Stimulated activated CD4-positive, alpha-beta T cell treated with anti-CD3 and anti-CD28 coated beads, Interleukin-1b, Interleukin-23, amount 100 ng/mL, for 4 hours (primary cell): Measurements from ENCODE around the gene DDX41.

Source experiments
- DNase-seq, 2 donors: peaks; one replicate each; pipeline ENCODE4 v3.0.0-alpha.2; 2020; ENCODE audit warnings: low read depth in 2 of 2

Gene DDX41

DNA sequence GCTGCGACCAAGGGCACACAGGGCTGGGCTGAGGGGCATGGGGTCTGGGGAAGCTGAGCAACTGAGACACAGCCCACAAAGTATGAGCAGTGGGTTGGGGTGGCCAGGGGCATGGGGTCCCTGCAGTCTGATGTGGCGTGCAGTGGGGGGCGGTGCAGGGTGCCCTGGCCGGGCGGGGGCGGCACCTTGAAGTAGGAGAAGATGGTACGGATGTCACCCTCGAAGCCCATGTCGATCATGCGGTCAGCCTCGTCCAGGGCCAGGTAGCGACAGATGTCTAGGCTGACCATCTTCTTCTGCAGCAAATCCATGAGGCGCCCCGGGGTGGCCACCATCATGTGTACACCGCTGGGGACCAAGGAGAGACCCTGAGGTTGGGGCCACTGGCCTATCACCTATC lies 3.3 kb downstream of the DDX41 start:
- no peak for DNase-seq

DNA sequence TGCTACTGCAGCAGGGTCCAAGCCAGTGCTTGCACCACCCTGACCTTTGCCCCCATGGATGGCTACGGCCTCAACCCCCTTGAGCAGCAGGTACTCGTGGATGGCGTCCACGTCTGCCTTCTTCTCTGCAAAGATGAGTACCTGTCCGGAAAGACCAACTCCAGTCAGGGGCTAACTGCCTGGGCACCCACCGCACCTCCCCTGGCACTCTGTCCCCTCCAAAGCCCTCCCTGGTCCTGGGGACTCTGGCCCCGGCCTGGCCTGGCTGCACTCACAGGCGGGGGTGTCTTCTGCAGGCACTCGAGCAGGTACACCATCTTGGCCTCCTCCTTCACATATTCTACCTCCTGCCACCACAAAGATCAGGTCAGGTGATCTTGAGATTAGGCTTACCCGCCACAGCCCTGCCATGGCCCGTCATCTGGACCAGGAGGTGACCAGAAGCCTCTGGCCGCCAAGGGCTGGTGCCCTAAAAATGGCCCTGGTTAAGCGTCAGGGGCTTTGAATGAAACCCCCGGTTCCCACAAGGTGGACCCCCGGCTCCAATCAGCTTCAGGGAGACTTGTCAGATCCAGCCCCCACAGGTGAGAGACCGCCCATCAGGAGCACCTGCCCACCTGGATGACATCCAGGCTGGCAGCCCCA lies 3.9 kb downstream of the DDX41 start:
- no peak for DNase-seq

DNA sequence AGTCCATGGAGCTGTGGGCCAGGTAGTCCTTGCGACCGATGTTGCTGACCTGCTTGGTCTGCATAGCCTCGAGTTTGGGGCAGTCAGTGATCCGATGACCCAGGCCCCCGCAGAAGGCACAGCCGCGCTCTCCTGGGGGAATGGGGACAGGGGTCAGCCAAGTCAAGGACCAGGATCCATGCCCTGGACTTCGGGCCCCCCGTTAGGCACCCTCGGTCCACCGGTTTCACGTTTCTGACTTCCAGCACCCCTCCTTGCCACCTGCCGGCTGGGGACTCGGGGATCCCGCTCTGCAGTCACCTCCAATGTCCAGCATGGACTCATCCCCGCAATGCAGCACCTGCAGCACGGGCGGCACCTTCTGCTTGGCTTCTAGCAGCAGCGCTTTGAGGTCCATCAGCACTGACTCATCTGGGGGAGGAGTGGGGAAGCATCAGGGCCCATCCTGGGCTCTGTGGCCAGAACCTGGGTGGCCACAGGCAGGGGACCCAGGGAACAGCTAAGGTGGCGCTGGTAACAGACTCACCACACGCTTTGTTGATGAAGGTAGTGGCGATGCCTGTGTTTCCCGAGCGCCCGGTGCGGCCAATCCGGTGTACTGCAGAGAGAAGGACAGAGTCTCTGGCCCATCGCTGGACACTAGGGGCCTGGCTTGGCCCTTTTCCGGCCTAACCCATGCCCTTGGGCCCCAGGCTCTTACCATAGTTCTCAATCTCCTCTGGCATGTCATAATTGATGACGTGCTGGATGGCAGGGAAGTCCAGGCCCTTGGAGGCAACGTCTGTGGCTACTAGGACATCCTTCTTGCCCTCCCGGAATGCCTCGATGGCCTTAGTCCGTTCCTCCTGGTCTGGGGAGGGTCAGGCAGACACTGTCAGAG lies 4.7 kb downstream of the DDX41 start:
- DNase-seq: no peak

DNA sequence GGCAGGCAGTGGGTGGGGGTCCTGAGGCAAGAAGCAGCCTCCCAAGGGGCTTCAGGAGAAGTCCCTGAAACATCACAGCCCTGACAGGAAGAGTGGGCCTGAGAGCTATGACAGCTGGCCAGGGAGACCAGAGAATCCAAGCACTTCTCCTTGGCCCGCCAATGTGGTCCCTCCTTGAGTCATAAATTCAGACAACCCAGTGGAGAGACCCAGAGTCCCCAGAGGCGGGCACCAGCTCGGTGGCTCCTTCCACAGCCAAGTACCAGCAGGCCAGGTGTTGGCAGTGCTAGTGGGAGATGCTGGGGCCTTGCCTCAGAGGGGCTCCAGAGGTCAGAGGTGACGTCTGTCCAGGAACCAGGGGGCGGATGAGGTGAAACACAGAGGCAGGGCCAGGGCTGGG lies 5.6 kb downstream of the DDX41 start:
- DNase-seq: no peak

DNA sequence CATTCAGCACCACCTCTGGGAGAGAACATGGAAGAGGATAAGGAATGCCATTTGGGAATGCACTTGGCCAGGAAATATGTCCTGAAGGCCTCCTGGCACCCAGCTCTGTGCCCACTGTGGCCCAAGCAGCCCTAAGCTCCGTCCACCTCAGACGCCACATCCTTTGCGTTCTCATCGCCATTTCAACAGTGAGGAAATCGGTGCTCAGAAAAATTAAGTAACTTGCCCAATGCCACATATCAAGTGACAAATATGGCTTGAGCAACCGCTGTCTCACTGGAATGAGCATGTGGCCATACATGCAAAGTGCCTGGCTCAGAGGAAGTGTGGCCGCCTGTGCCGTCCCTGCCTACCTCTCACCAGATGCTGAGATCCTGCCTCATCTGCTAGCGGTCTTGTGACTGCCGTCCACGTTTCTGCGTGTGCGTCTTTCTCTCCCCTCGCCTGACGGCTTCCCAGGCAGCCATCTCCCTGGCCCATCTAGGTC lies 6.2 kb downstream of the DDX41 start:
- DNase-seq: no peak

DNA sequence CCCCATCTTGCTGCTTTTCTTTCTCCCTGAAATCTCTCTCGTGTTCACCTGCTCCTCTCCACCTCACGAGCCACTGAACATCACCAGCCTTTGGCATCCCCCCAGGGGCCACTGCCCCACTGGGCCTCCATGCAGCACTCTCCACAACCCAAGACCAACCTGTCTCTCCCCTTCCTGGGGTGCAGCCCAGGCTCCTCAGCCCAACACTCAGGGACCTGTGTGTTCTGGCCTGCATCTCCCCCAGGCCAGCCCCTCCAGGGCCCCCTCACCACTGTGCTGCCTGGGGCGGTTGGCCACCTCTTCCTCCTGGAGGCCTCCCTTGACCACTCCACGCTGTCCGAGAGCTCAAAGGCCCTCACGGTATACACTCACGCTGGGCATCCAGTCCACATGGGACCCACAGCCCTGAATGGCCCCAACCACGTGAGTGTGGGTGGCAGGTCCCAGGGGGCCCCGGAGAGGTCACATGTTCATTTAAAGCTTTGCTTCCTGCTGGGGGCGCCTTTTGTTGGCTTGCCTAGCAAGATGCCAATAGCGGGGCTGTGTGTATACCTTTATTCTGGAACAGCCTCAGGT lies 6.7 kb downstream of the DDX41 start:
- DNase-seq: no peak

DNA sequence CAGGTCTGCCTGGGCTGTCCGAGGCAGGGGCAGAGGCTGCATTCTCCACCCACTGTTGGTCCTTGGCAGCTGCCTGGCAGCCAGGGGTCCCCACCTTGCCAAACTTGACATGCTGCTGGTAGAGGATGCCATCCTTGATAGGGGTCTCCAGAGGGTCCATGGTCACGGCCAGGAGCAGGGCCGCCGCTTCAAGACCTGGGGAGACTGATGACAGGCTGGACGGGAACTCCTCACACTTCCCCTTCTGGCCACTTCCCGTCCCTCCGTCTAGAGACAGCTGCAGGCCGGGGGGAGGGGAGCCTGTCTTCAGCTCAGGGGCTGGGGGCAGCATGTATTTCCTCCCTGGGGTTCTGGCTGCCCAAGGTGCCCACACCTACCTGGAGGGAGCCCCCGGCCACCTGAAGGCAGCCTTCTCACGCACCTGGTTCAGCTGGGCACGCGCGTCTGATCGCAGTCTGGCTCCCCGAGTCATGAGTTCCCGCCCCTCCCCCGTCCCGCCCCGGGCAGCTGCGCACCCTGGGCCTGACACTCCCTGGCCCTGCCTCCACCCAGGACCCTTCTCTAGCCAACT lies 7.3 kb downstream of the DDX41 start, which contains the start of gene DOK3:
TSS of gene DOK3 (minus strand) at position 446 of the 571 bp plus-strand sequence. CDS start at position 160, 286 bp downstream.
- DNase-seq: no peak

DNA sequence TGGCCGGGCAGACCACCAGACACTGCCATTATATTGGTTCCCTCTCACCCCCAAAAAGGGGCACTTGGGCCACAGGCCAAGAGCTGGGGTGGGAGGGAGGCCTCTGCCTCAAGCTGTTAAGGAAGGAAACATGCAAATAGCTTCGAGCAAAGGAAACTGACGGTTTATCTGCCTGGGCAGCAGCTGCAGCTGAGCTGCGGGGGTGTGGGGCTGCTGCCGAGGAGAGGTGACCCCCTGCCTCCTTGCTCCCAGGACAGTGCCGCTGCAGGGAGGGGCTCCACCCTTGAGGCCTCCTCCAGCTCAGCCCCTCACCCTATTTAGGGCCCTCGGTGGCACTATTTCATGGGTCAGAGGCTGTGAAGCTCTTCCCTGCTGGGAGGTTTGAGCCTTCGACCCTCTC lies 7.9 kb downstream of the DDX41 start:
- DNase-seq: no peak

DNA sequence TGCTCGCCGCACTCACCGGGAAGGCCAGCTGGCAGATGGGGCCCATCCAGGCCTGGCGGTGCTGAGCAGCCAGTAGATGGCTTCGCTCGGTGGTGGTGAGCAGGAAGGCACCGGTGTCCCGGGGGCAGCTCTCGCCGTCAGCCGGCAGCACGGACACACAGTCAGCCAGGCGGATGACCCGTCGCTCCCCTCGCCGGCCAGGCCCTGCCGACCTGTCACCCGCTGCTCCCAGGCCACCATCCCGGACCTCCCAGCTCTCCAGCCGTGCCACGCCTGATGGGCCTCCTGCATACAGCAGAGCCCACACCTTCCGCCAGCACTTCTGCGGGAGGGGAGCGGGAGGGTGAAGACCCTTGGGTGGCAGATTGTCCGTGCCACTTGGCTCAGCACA lies 8.5 kb downstream of the DDX41 start:
- DNase-seq: no peak

DNA sequence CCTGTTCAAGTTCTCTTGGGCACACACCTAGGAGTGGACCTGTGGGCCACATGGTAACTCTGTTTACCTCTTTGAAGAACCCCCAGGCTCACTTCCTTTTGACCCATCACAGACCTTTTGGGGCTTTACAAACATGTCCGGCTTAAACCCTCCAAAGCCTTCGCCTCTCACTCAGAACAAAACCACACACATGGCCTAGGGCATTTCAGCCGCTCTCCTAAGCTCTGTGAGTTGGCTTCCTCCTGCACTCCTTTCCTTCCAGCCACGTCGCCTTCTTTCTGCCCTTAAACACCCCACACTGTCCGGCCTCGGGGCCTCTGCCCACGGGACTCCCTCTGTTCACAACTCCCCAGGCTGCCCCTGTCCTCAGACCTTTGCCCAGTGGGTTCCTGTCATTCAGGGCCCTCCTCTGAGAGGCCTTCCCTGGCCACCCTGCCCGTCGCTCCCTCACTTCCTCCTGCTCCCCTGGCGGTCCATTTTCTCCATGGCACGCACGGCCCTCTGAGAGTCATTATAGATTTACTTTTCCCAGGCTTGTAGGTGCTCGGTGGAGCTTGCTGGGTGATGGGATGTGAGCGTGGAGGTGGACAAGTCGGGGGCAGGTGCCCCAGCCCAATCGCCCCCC lies 9.1 kb downstream of the DDX41 start:
- DNase-seq: no peak

DNA sequence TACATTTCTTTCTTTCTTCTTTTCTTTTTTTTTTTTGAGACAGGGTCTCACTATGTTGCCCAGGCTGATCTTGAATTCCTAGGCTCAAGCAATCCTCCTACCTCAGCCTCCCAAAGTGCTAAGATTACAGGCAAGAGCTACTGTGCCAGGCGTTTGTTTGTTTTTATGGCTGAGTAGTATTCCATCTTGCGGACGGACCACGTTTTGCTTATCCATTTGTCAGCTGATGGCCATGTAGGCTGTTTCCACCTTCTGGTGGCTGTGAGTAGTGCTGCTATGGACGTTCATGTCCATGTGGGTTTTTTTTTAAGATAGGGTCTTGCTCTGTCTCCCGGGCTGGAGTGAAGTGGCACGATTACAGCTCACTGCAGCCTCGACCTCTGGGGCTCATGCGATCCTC lies 9.6 kb downstream of the DDX41 start:
- no peak for DNase-seq

DNA sequence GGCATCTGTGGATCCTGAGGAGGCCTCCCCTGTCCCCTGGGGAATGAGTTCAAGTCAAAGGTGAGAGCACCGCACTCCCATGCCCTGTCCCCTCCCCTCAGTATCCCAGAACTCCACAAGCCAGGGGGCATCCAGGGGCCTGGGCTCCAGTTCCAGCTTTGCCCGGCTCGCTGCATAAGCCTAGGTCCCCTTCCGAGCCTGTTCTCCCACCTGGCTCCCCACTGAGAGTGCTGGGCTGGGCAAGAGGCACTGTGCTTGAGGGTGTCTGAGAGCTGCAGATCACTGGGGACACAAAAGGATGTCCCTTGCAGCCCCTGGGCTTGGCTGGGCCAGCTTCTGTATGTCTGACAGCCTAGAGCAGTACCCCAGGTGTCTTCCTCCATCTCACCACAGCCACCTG lies 11.7 kb downstream of the DDX41 start:
- no peak for DNase-seq

DNA sequence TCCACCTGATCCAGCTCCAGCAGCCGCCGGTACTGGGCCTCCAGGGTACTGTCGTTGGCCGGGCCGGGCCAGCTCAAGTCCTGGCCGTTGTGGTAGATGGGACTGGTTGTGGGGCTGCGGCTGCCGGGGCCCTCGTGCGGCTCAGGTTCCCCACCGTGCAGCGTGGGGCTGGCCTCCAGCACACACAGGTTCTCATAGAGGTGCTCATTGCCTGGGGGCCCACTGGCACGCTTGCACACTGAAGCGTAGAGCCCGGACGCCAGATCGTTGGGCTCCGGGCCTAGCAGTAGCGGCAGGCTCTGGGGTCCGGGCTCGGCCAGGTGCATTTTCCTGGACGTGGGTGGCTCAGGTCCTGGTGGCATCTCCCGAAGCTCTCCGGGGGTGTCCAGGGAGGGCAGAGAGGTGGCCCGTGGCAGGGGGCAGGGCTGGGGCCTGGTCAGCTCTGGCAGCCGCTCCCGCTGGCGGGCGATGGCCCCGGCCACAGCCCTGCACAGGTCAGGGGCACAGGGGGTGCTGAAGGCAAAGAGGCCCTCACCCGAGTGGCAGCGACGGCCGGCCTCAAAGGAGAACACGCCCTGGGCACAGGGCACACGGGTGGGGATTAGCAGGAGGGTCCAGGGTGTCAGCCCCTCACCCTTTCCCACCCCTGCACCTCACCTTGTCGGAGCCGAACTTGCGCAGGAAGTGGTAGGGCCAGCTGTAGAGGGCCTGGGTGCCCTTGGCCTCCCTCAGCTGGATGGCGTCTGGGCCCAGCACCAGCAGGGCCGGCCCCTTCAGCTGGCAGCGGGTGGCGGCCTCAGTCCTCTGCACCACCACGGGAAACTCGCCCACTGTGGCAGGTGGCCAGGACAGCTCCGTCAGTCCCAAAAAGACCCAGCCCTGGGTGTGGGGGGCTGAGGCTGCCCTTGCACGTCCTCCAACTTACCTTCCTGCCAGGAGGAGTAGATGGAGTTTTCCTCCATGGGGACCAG lies 12.4 kb downstream of the DDX41 start:
- DNase-seq: no peak

DNA sequence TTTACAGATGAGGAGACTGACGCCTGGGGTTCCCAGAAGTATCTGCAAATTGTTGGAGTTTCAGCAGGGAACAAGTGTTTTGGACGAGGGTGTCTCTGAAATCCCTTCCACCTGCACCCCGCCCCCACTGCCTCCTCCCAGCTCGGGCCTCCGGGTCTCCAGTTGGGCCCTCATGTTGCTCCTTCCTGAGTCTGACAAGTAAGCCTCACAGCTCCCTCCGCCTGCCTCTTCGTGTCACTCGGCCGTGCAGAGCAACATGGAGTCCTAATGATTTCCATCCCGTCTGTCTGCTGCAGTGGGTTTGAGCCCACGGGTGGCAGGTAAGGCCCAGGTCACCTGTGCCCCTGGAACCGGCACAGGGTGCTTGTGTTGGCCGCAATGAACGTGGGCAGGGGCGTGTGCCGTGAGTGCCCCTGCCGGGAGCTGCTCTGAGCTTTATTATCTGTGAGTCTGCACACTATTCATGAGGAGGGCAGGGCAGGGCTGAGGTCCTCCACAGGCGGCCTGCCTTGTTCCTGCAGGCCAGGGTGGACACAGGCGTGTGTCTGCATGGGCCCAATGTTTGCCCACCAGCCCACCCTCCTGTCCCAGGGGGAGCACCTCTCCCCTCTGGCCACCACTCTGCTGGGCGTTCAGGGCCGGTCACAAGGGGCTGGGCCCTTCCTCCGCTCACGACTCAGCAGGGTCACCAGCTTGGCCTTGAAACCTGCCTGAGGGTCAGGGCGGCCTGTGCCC lies 13.2 kb downstream of the DDX41 start:
- no peak for DNase-seq

DNA sequence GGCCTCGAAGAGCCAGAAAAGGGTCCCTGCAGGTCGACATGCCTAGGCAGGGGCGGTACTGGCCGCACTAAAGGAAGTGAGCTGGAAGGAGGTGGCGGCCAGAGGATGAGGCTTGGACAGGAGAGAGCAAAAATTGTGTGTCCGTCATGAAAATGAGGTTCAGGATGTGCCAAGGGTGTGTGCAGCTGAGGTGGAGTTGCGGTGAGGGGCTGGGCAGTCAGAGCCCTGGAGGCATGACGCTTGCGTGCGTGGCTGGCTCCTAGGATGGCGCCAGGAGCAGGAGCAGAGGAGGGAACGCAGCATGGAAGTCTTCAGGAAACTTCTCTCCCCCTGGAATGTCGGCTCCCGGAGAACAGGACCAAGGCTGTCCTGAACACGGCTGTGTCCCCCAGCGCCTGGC lies 13.9 kb downstream of the DDX41 start:
- no peak for DNase-seq

DNA sequence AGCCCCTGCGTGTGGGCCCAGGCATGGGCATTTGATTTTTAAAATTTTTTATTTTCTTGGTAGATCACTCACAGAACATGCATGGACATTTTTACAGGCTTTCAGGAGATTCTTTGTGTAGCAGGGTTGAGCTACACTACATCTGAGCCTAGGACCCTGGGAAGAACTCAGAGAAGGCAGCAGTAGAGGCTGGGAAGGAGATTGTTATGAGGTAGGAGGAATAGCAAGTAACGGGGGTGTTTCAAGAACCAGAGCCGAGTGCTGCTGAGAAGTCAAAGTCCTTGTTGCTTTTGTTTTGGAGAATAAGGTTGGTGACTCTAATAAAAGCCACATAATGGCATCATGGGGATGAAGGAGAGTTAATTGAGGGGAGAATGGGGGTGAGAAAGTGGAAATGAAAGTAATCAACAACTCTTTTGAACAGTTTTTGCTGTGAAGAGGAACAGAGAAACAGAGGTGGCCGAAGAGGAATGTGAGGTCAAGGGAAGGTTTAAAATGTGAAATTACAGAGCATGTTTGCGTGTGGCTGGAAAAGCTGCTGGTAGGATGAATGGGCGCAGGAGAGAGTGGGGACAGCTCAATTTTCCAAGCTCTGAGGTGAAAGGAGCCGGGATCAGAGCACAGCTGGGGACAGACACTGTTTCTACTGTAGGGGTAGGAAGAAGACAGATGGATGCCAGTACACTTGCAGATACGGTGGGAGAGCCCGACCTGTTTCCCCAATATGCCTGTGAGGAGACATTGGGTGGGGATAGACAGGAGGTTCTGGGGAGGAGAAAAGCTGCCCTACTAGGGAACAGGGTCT lies 14.7 kb downstream of the DDX41 start:
- DNase-seq: no peak

DNA sequence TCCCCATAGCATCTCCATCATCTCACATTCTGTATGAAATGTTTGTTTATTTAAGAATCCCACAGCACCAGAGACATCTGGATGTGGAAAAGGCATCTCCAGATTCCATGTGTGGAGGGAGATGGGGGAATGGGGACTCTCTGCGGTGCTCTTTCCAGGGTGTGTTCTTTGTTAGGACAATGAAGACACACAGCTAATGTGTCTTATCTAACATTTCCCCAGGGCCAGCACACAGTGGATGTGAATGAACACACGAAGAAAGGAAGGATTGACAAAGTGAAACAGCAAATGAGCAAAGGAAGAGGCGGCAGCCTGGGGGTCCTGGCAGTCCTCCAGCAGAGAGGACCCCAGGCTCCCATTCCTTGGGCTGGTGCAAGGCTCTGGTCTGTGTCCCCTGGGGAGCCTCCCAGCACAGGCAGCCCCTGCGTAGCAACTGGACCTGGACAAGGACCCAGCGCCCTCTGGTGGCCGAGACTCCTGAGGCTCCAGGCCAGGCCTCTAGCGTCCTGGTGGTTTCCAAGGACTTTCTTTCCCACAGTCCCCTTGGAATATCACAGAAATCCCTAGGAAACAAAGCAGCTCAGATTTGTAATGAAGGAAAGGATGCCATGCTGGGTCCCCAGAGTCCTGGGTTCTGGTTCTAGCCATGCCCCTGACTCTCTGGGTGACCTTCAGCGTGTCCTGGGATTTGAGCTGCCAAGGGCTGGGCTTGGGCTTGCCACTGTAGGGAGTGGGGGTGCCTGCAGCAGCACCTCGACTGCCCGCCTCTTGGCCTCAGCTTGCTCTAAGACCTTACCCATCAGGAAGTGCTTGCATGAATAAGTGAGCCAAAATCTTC lies 15.9 kb downstream of the DDX41 start:
- DNase-seq: peak; percentile 83 to 89

DNA sequence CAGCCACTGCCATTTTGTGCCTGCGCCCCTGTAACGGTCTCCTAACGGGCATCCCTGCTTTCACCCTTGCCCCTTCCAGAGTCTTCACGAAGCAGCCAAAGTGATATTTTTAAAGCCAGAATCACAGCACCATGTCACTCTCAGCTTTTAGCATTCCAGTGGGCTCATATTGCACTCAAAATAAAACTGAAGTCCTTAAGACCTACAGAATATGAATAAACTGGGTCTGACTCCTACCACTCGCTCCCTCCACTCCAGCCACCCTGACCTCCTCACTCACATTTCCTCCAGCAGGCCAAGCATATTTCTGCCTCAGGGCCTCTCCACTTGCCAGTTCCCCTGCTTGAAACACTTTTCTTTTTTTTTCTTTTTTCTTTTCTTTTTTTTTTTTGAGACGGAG lies 16.9 kb downstream of the DDX41 start:
- DNase-seq: no peak
